ENCODE measurements around the gene CFAP107. TPM values are rescaled to one million over a fixed set of nuclear protein-coding genes. Genes with fewer than 3 reads are reported as not detected.

The CFAP107 gene
- total RNA-seq, 4 donors from 2014 or later: not detected

DNA sequence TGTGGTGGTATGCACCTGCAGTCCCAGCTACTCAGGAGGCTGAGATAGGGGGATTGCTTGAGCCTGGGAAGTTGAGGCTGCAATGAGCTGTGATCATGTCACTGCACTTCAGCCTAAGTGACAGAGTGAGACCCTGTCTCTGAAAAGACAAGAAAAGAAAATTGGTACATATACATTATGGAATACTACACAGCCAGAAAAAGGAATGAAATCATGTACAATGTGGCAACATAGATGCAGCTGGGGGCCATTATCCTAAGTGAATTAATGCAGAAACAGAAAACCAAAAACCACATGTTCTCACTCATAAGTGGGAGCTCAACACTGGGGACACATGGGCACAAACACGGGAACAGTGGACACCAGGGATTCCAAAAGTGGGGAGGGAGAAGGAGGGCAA is 7.1 kb upstream of the CFAP107 start:
- intact Hi-C loops (cut with DNase I; ENCODE audit: low total_unique reads) (no loop called here), in situ Hi-C loops (cut with MboI; ENCODE audit: low sequenced_read_pairs in 4 of 4) (no loop called here)
- Histone ChIP-seq H3K4me1 (no peaks in the 10 kb centered on the region), H3K27ac (no peak overlapping the region), H3K9me3 (peaks cover 0 to 4% (median 0%) of the 10 kb centered on the region in 3 donors), H3K27me3 (no peaks in the 10 kb centered on the region), H3K36me3 (no peaks in the 10 kb centered on the region), H3K4me3 (no peak overlapping the region)
- ATAC-seq (no peak), DNase-seq (no peak)
- TF ChIP-seq CTCF (IDR thresholded peaks at IDR 0.05 in 4 of 5, conservative IDR thresholded peaks at IDR 0.05 in 1 of 5): no peak
- TF ChIP-seq POLR2A (IDR thresholded peaks at IDR 0.05): no peak

GRCh38 chr1:12739613-12740012 is 6.4 kb upstream of the CFAP107 start:
- TF ChIP-seq POLR2A (IDR thresholded peaks at IDR 0.05) (no peak), CTCF (IDR thresholded peaks at IDR 0.05 in 4 of 5, conservative IDR thresholded peaks at IDR 0.05 in 1 of 5) (no peak)
- no peak for ATAC-seq
- DNase-seq: no peak
- no peaks in the 10 kb centered on the region for H3K36me3 ChIP-seq
- in situ Hi-C loops (cut with MboI; ENCODE audit: low sequenced_read_pairs in 4 of 4): no loop called here
- intact Hi-C loops (cut with DNase I; ENCODE audit: low total_unique reads): no loop called here
- H3K4me3 ChIP-seq: no peak overlapping the region
- no peaks in the 10 kb centered on the region for H3K4me1 ChIP-seq
- no peak overlapping the region for H3K27ac ChIP-seq
- no peaks in the 10 kb centered on the region for H3K27me3 ChIP-seq
- peaks cover 0 to 4% (median 0%) of the 10 kb centered on the region in 3 donors for H3K9me3 ChIP-seq

- in situ Hi-C loops (cut with MboI; ENCODE audit: low sequenced_read_pairs in 4 of 4) (no loop called here), intact Hi-C loops (cut with DNase I; ENCODE audit: low total_unique reads) (no loop called here)
- H3K27ac ChIP-seq: no peak overlapping the region
- ATAC-seq (no peak), DNase-seq (no peak)
- no peak overlapping the region for H3K4me3 ChIP-seq
- peaks cover 0 to 3% of the 10 kb centered on the region in 2 donors for H3K4me1 ChIP-seq
- TF ChIP-seq CTCF (IDR thresholded peaks at IDR 0.05 in 4 of 5, conservative IDR thresholded peaks at IDR 0.05 in 1 of 5): no peak
- no peak for TF ChIP-seq POLR2A (IDR thresholded peaks at IDR 0.05)
- H3K9me3 ChIP-seq: peaks cover 0 to under 1% (median 0%) of the 10 kb centered on the region in 3 donors
- H3K36me3 ChIP-seq: no peaks in the 10 kb centered on the region
- no peaks in the 10 kb centered on the region for H3K27me3 ChIP-seq
Observed at GRCh38 chr1:12741946-12742345, 4.1 kb upstream of the CFAP107 start.

DNA sequence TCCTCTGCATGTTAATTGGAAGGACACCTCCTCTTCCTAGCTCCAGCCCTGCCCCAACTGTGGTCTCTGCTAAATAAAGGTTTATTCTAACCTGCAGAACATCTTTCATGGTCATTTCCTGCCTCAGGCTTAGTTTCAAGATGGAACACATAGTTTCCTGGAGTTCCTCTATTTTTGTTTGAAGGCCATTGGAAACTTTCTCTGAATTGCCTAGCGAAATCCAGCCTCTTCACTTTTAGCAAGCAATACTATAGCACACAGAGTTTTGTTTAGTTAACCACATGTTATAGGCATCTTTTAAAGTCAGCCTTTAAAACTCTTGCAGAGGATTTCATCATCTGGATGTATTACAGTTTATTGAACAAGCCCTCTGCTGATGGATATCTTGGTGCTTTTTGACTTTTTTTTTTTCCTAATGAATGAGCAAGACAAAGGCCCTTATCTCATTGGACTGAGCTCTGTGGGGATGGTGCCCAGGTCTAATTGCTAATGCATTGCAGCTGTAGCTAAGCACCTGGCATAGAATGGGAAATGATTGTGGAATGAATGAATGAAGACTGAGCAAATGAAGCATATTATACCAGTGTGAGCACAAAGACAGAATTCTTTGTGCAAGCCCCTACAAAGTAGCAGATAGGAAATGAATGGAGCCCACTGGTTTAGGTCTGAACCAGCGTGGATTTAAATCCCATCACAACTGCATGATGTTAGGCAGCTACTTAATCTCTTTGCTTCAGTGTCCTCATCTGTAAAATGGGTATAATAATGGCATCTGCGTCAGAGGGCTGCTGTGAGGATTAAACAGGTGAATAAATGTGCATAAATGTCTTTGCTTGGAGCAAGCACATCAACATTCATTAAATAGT is 641 bp upstream of the CFAP107 start:
- H3K9me3 ChIP-seq: peaks cover 0 to 11% (median 0%) of the 10 kb centered on the region in 3 donors
- H3K27ac ChIP-seq: no peak overlapping the region
- in situ Hi-C loops (cut with MboI; ENCODE audit: low sequenced_read_pairs in 4 of 4): no loop called here
- DNase-seq (no peak), ATAC-seq (no peak)
- TF ChIP-seq CTCF (IDR thresholded peaks at IDR 0.05 in 4 of 5, conservative IDR thresholded peaks at IDR 0.05 in 1 of 5) (no peak), POLR2A (IDR thresholded peaks at IDR 0.05) (no peak)
- no peaks in the 10 kb centered on the region for H3K36me3 ChIP-seq
- H3K4me3 ChIP-seq: no peak overlapping the region
- intact Hi-C loops (cut with DNase I; ENCODE audit: low total_unique reads): no loop called here
- H3K4me1 ChIP-seq: peaks cover 0 to 3% of the 10 kb centered on the region in 2 donors
- H3K27me3 ChIP-seq: no peaks in the 10 kb centered on the region
